H1 (cell line): ENCODE measurements around the gene ASTN2. TPM values are rescaled to one million over a fixed set of nuclear protein-coding genes. Genes with fewer than 3 reads are reported as not detected.

Experiments used
- CTCF ChIA-PET: fragments of 300-600 bp; sonication (Branson Sonifier 250); formaldehyde crosslinking; loops from one replicate; lab custom pipeline; 2021; ENCODE audit not compliant: partially characterized antibody; lab: Charles Lee
- POLR2A ChIA-PET: fragments of 300-600 bp; sonication (Branson Sonifier 250); formaldehyde crosslinking; loops from one replicate; lab custom pipeline; 2021; ENCODE audit warnings: inconsistent platforms; ENCODE audit not compliant: partially characterized antibody; lab: Charles Lee
- DNase-seq, 2 experiments: peaks; one replicate each; pipeline versions ENCODE4 v3.0.0 to v3.0.0-alpha.2; 2010 to 2022; ENCODE audit warnings: low spot score in 2 of 2, low read depth in 1 of 2, mixed read lengths in 1 of 2
- FAIRE-seq: peaks from 2 replicates; lab custom pipeline; 2011; peaks lifted over from hg19 to GRCh38; lab: Jason Lieb, UNC
- H2AFZ ChIP-seq: 2 replicates; pipeline ENCODE4 v1.8.1; 2012; ENCODE audit warnings: low read length, inconsistent platforms
- H2AK5ac ChIP-seq: 2 replicates; pipeline ENCODE4 v1.6.1; 2013; ENCODE audit warnings: low read depth, low read length
- H2BK120ac ChIP-seq: replicated peaks from 2 replicates; pipeline ENCODE3; 2013; ENCODE audit warnings: low read depth, low read length, inconsistent platforms
- H2BK12ac ChIP-seq: 2 replicates; pipeline ENCODE4 v1.6.1; 2013; ENCODE audit warnings: low read depth, low read length
- H2BK15ac ChIP-seq: 2 replicates; pipeline ENCODE4 v1.6.1; 2013; ENCODE audit warnings: low read length
- H2BK20ac ChIP-seq: 2 replicates; pipeline ENCODE4 v1.6.1; 2013; ENCODE audit warnings: low read length
- H2BK5ac ChIP-seq: 2 replicates; pipeline ENCODE4 v1.6.1; 2013; ENCODE audit warnings: low read depth, low read length
- H3K14ac ChIP-seq: 2 replicates; pipeline ENCODE4 v1.6.1; 2013; ENCODE audit warnings: inconsistent platforms; ENCODE audit not compliant: insufficient read length
- H3K18ac ChIP-seq: 2 replicates; pipeline ENCODE4 v1.6.1; 2013; ENCODE audit warnings: low read length; ENCODE audit errors: extremely low read depth
- H3K23ac ChIP-seq: 2 replicates; pipeline ENCODE4 v1.6.1; 2013; ENCODE audit warnings: inconsistent platforms; ENCODE audit not compliant: insufficient read length
- H3K23me2 ChIP-seq: 2 replicates; pipeline ENCODE4 v1.6.1; 2013; ENCODE audit warnings: low read depth, low read length
- H3K27ac ChIP-seq: 2 replicates; pipeline ENCODE4 v1.6.1; 2011; ENCODE audit warnings: low read depth, low read length, inconsistent platforms
- H3K27me3 ChIP-seq, 4 experiments: replicated peaks in 1 of 4; 1 replicate in 1 of 4; 2 replicates in 3 of 4; pipeline versions ENCODE4 v1.6.1 to v1.8.1; 2011 to 2013; ENCODE audit warnings: low read length in 3 of 4, mild to moderate bottlenecking in 3 of 4, inconsistent platforms in 2 of 4, mixed read lengths in 2 of 4, moderate library complexity in 1 of 4; ENCODE audit not compliant: control insufficient read depth in 3 of 4, insufficient read depth in 3 of 4; ENCODE audit errors: extremely low read depth in 1 of 4
- H3K36me3 ChIP-seq, 4 experiments: 2 replicates each; pipeline versions ENCODE4 v1.6.1 to v1.8.1; 2011 to 2013; ENCODE audit warnings: mild to moderate bottlenecking in 4 of 4, low read length in 3 of 4, moderate library complexity in 2 of 4, control low read depth in 1 of 4, inconsistent platforms in 1 of 4; ENCODE audit not compliant: insufficient read depth in 4 of 4, control insufficient read depth in 2 of 4
- H3K4ac ChIP-seq: replicated peaks from 2 replicates; pipeline ENCODE3; 2013; ENCODE audit warnings: low read length, low read depth, mixed read lengths, inconsistent platforms; ENCODE audit not compliant: insufficient read length
- H3K4me1 ChIP-seq, 4 experiments: replicated peaks in 1 of 4; 1 replicate in 1 of 4; 2 replicates in 3 of 4; pipeline versions ENCODE4 v1.6.1 to v1.8.1; 2011 to 2013; ENCODE audit warnings: low read length in 3 of 4, inconsistent platforms in 2 of 4, mixed read lengths in 1 of 4; ENCODE audit not compliant: insufficient read depth in 4 of 4, control insufficient read depth in 3 of 4
- H3K4me2 ChIP-seq, 2 experiments: 2 replicates each; pipeline versions ENCODE4 v1.6.1 to v1.8.1; 2011 to 2013; ENCODE audit warnings: low read depth in 2 of 2, low read length in 2 of 2, control low read depth in 1 of 2, inconsistent platforms in 1 of 2, mild to moderate bottlenecking in 1 of 2; ENCODE audit not compliant: insufficient read depth in 1 of 2
- H3K4me3 ChIP-seq, 4 experiments: fragments of 200-600, 300-600 bp in 1 of 4; sonication (generic), shearing (Covaris generic), sonication (Bioruptor Twin) in 1 of 4; 2 replicates each; pipeline versions ENCODE4 v1.5.1 to v1.8.1; 2011 to 2016; ENCODE audit warnings: low read length in 4 of 4, low read depth in 3 of 4, control low read depth in 2 of 4, inconsistent platforms in 2 of 4, mild to moderate bottlenecking in 2 of 4, mixed read lengths in 1 of 4, moderate library complexity in 1 of 4; ENCODE audit not compliant: insufficient read depth in 2 of 4; ENCODE audit errors: extremely low read depth in 1 of 4
- H3K56ac ChIP-seq: replicated peaks from 2 replicates; pipeline ENCODE3; 2013; ENCODE audit warnings: low read depth, mild to moderate bottlenecking, mixed read lengths, low read length, inconsistent platforms; ENCODE audit not compliant: insufficient read length
- H3K79me1 ChIP-seq: 2 replicates; pipeline ENCODE4 v1.6.1; 2013; ENCODE audit warnings: low read depth, low read length, control low read depth
- H3K79me2 ChIP-seq, 2 experiments: 2 replicates each; pipeline versions ENCODE4 v1.6.1 to v1.8.1; 2012 to 2013; ENCODE audit warnings: low read length in 2 of 2, mild to moderate bottlenecking in 2 of 2, inconsistent platforms in 1 of 2; ENCODE audit not compliant: insufficient read depth in 2 of 2, control insufficient read depth in 1 of 2
- H3K9ac ChIP-seq, 4 experiments: replicated peaks in 1 of 4; 1 replicate in 1 of 4; 2 replicates in 3 of 4; pipeline versions ENCODE4 v1.6.1 to v1.8.1; 2011 to 2013; ENCODE audit warnings: low read depth in 3 of 4, low read length in 3 of 4, control low read depth in 2 of 4, mild to moderate bottlenecking in 2 of 4, moderate library complexity in 2 of 4, inconsistent platforms in 1 of 4; ENCODE audit errors: extremely low read depth in 1 of 4
- H3K9me3 ChIP-seq, 2 experiments: 2 replicates each; pipeline versions ENCODE4 v1.6.1 to v1.8.1; 2012 to 2013; ENCODE audit warnings: mild to moderate bottlenecking in 2 of 2, moderate library complexity in 2 of 2, control low read depth in 1 of 2, inconsistent platforms in 1 of 2, low read depth in 1 of 2, low read length in 1 of 2, mixed read lengths in 1 of 2; ENCODE audit not compliant: insufficient read depth in 2 of 2
- H4K20me1 ChIP-seq, 2 experiments: replicated peaks in 1 of 2; 2 replicates each; pipeline versions ENCODE3 to v1.8.1; 2011 to 2013; ENCODE audit warnings: inconsistent platforms in 2 of 2, low read length in 2 of 2, mild to moderate bottlenecking in 1 of 2; ENCODE audit not compliant: insufficient read depth in 2 of 2, control insufficient read depth in 1 of 2
- H4K5ac ChIP-seq: 2 replicates; pipeline ENCODE4 v1.6.1; 2013; ENCODE audit warnings: low read length, low read depth, mixed read lengths, inconsistent platforms; ENCODE audit not compliant: insufficient read length
- H4K8ac ChIP-seq: 2 replicates; pipeline ENCODE4 v1.8.0; 2013; ENCODE audit warnings: mild to moderate bottlenecking, moderate library complexity, low read length, inconsistent platforms; ENCODE audit not compliant: insufficient read depth; ENCODE audit errors: extremely low read depth
- H4K91ac ChIP-seq: replicated peaks from 2 replicates; pipeline ENCODE3; 2013; ENCODE audit warnings: low read length, mixed read lengths, inconsistent platforms; ENCODE audit not compliant: insufficient read length
- ASH2L ChIP-seq: fragments of 200-600, 300-600 bp; sonication (generic); IDR thresholded peaks from one replicate; pipeline ENCODE4 v1.7.1; 2017; ENCODE audit warnings: low read length
- BRCA1 ChIP-seq: IDR thresholded peaks from 2 replicates; pipeline ENCODE4 v1.6.1; 2012; ENCODE audit warnings: low read depth, low read length, improper control_type of control experiment
- CBX8 ChIP-seq: fragments of 300-800, 300-1000 bp; sonication (generic); IDR thresholded peaks from 2 replicates; pipeline ENCODE4 v1.7.1; 2016; ENCODE audit warnings: low read depth, low read length, borderline replicate concordance
- EGR1 ChIP-seq: IDR thresholded peaks from 2 replicates; pipeline ENCODE4 v1.6.1; 2011; ENCODE audit warnings: low read depth, low read length, borderline replicate concordance
- EP300 ChIP-seq, 2 experiments: IDR thresholded peaks; 1 replicate in 1 of 2; 2 replicates in 1 of 2; pipeline ENCODE4 v1.6.1; 2011 to 2012; ENCODE audit warnings: low read depth in 2 of 2, low read length in 2 of 2, mild to moderate bottlenecking in 2 of 2, borderline replicate concordance in 1 of 2, inconsistent platforms in 1 of 2, moderate library complexity in 1 of 2
- HDAC6 ChIP-seq: IDR thresholded peaks from one replicate; pipeline ENCODE4 v1.7.1; 2012; ENCODE audit warnings: low read depth, mild to moderate bottlenecking, inconsistent platforms, low read length, moderate library complexity
- KDM1A ChIP-seq: fragments of 200-600, 300-600 bp; sonication (generic); IDR thresholded peaks from 2 replicates; pipeline ENCODE4 v1.7.1; 2016; ENCODE audit warnings: mild to moderate bottlenecking, low read length, borderline replicate concordance
- RXRA ChIP-seq: IDR thresholded peaks from 2 replicates; pipeline ENCODE4 v1.6.1; 2011; ENCODE audit warnings: low read depth, mild to moderate bottlenecking, low read length, moderate library complexity; ENCODE audit not compliant: insufficient read depth
- SIN3A ChIP-seq, 2 experiments: IDR thresholded peaks in 1 of 2; conservative IDR thresholded peaks in 1 of 2; 2 replicates each; pipeline ENCODE4 v1.6.1; 2011 to 2012; ENCODE audit warnings: low read length in 2 of 2, improper control_type of control experiment in 1 of 2, low read depth in 1 of 2, mild to moderate bottlenecking in 1 of 2
- TAF1 ChIP-seq: IDR thresholded peaks from 2 replicates; pipeline ENCODE4 v1.6.1; 2011; ENCODE audit warnings: mild to moderate bottlenecking, low read depth, low read length
- WGBS, 2 experiments: shearing (Covaris generic) in 1 of 2; methylation state at CpG; one replicate each; pipeline versions ENCODE4 v1.1.6 to v1.1.7; 2013 to 2015; ENCODE audit warnings: low lambda C conversion rate in 2 of 2, mixed read lengths in 2 of 2, inconsistent platforms in 1 of 2, low coverage in 1 of 2, missing lambda C conversion rate in 1 of 2; ENCODE audit not compliant: insufficient replicate concordance in 2 of 2, insufficient coverage in 1 of 2, insufficient read length in 1 of 2; ENCODE audit errors: extremely low coverage in 1 of 2, missing lambda C conversion rate in 1 of 2; 5-methylcytosine and 5-hydroxymethylcytosine counted together
- polyA plus RNA-seq, 7 experiments: library from polyadenylated mRNA; depleted of rRNA in 3 of 7; stranded (reverse) in 5 of 7; unstranded in 2 of 7; fragments of >200 nt in 5 of 7; fragments of 200-250 nt in 2 of 7; gene quantifications; 1 replicate in 5 of 7; 2 replicates in 1 of 7; 4 replicates in 1 of 7; pipeline versions ENCODE4 v1.2.1 to v1.2.3, GENCODE V29; 2011 to 2013; ENCODE audit warnings: missing spikeins in 2 of 7, mixed read lengths in 2 of 7
- total RNA-seq: library from RNA; stranded (reverse); fragmentation: NEBNext Ultra II Directional; extraction: Animal tissue kit (Norgen Biotek cat#: 25700); gene quantifications from 2 replicates; pipeline ENCODE4 v1.2.1, GENCODE V29; 2021
- TF ChIP-seq, protein P1 (sequence below), 3 experiments: IDR thresholded peaks; 1 replicate in 2 of 3; 2 replicates in 1 of 3; pipeline versions ENCODE4 v1.5.1 to v1.6.1; 2011; ENCODE audit warnings: low read length in 3 of 3, mild to moderate bottlenecking in 3 of 3, inconsistent platforms in 2 of 3, low read depth in 1 of 3, moderate library complexity in 1 of 3; ENCODE audit not compliant: insufficient read depth in 1 of 3; ENCODE audit errors: control extremely low read depth in 1 of 3

Gene ASTN2
- total and polyA plus RNA-seq, 2 of the 8 experiments (the other 6 are each of a cell fraction or from before 2014, with no cell fraction given), result 8.2 to 13.7 TPM

DNA sequence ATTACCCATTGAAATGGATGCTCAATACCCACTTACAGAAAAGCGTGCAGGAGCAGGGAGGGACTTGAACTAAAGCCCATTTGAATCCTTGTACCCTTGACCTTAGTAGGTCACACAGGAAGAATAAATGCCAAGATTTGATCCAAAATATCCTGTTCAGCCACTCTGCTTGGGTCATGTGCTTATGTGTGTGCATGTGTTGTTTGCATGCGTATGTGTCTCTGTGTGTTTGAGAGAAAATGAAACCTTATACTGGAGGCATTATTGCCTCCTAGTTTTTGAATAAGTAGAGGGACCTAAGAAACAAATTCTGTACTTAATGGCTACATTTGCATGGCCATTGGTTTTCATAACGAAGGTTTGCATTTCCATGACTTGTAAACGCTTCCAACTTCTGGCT lies 791.1 kb downstream of the ASTN2 start:
- no peaks in the 10 kb centered on the region for H3K9me3 ChIP-seq
- H3K18ac ChIP-seq, result no peak overlapping the region
- no peak overlapping the region for H3K4me3 ChIP-seq
- DNase-seq (no peak), FAIRE-seq (no peak)
- no peaks in the 10 kb centered on the region for H3K27me3 ChIP-seq
- 61% methylated on average over 4 of the region's 4 CpGs; no CpG with 5 or more reads in 1 of the 2 experiments for WGBS, 2 experiments
- H3K4me2 ChIP-seq, result peak overlapping the region in 1 of 2 experiments; percentile 13; a peak in 1 of 4 replicates
- H3K79me2 ChIP-seq, result no peaks in the 10 kb centered on the region
- H4K8ac ChIP-seq, result no peak overlapping the region
- H2BK12ac ChIP-seq, result no peak overlapping the region
- ChIA-PET POLR2A (no interaction called here), CTCF (interaction anchor here (0.7 kb wide), 1 partner anchor 23 kb away, joined by 3 read pairs; no protein-coding TSS in a partner anchor)
- H2BK20ac ChIP-seq, result no peak overlapping the region
- no peaks in the 10 kb centered on the region for H3K79me1 ChIP-seq
- H2BK5ac ChIP-seq, result no peak overlapping the region
- no peak overlapping the region for H3K27ac ChIP-seq
- H3K4ac ChIP-seq, result no peak overlapping the region
- no peak overlapping the region for H4K91ac ChIP-seq
- no peaks in the 10 kb centered on the region for H4K20me1 ChIP-seq
- H3K14ac ChIP-seq, result no peak overlapping the region
- H3K23me2 ChIP-seq, result no peaks in the 10 kb centered on the region
- no peak overlapping the region for H3K56ac ChIP-seq
- peaks cover 0 to 10% (median 4%) of the 10 kb centered on the region in 4 experiments; a peak in 4 of 7 replicates for H3K4me1 ChIP-seq
- no peak overlapping the region for H2BK120ac ChIP-seq
- H3K9ac ChIP-seq, result no peak overlapping the region
- H4K5ac ChIP-seq, result no peak overlapping the region
- H2AK5ac ChIP-seq, result no peak overlapping the region
- no peak overlapping the region for H2BK15ac ChIP-seq
- no peak overlapping the region for H2AFZ ChIP-seq
- H3K36me3 ChIP-seq, result no peaks in the 10 kb centered on the region
- no peak overlapping the region for H3K23ac ChIP-seq
- no peak for TF ChIP-seq EP300 (IDR thresholded peaks at IDR 0.05; ENCODE audit: borderline replicate concordance in 1 of 2, low read depth in 2 of 2, low read length in 2 of 2)
- TF ChIP-seq HDAC6, result no peak
- TF ChIP-seq RXRA, result no peak
- no peak for TF ChIP-seq CBX8
- TF ChIP-seq, protein P1, sequence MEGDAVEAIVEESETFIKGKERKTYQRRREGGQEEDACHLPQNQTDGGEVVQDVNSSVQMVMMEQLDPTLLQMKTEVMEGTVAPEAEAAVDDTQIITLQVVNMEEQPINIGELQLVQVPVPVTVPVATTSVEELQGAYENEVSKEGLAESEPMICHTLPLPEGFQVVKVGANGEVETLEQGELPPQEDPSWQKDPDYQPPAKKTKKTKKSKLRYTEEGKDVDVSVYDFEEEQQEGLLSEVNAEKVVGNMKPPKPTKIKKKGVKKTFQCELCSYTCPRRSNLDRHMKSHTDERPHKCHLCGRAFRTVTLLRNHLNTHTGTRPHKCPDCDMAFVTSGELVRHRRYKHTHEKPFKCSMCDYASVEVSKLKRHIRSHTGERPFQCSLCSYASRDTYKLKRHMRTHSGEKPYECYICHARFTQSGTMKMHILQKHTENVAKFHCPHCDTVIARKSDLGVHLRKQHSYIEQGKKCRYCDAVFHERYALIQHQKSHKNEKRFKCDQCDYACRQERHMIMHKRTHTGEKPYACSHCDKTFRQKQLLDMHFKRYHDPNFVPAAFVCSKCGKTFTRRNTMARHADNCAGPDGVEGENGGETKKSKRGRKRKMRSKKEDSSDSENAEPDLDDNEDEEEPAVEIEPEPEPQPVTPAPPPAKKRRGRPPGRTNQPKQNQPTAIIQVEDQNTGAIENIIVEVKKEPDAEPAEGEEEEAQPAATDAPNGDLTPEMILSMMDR (IDR thresholded peaks at IDR 0.05; ENCODE audit: control extremely low read depth in 1 of 3, insufficient read depth in 1 of 3, low read depth in 1 of 3, low read length in 3 of 3), result no peak
- no peak for TF ChIP-seq TAF1
- TF ChIP-seq BRCA1, result no peak
- TF ChIP-seq KDM1A, result no peak
- TF ChIP-seq ASH2L, result no peak
- TF ChIP-seq EGR1, result no peak
- TF ChIP-seq SIN3A (conservative IDR thresholded peaks at IDR 0.05 in 1 of 2, IDR thresholded peaks at IDR 0.05 in 1 of 2; ENCODE audit: low read depth in 1 of 2, low read length in 2 of 2), result no peak
